Measurements from ENCODE around the gene SNX1.

SNX1 gene

GRCh38 chr15:64095795-64096667 is at the start of gene SNX1:
Gene SNX1, plus strand, starts transcription at chr15:64095982. Its CDS starts 32 bp downstream, at chr15:64096014.
- TF ChIP-seq BACH2 (CRISPR knock-in tag; IDR thresholded peaks at IDR 0.05; ENCODE audit: borderline replicate concordance) = no peak
- no peak for TF ChIP-seq CSDC2 (CRISPR knock-in tag; IDR thresholded peaks at IDR 0.05)
- no peak for TF ChIP-seq ZNF70 (CRISPR knock-in tag; IDR thresholded peaks at IDR 0.05)
- no peak for TF ChIP-seq ARNTL (CRISPR knock-in tag; IDR thresholded peaks at IDR 0.05; ENCODE audit: borderline replicate concordance, low read depth)
- no peak for TF ChIP-seq TSHZ2 (CRISPR knock-in tag; IDR thresholded peaks at IDR 0.05)
- TF ChIP-seq POU6F1 (CRISPR knock-in tag; IDR thresholded peaks at IDR 0.05; ENCODE audit: borderline replicate concordance, low read depth) = no peak
- TF ChIP-seq ESRRG (CRISPR knock-in tag; IDR thresholded peaks at IDR 0.05) = no peak
- TF ChIP-seq ZFP3 (CRISPR knock-in tag; IDR thresholded peaks at IDR 0.05) = no peak
- TF ChIP-seq ZNF565 (CRISPR knock-in tag; conservative IDR thresholded peaks at IDR 0.05; ENCODE audit: low read depth) = no peak
- TF ChIP-seq PATZ1 (CRISPR knock-in tag; IDR thresholded peaks at IDR 0.05; ENCODE audit: borderline replicate concordance) = no peak
- TF ChIP-seq PPARA (CRISPR knock-in tag; IDR thresholded peaks at IDR 0.05; ENCODE audit: borderline replicate concordance) = no peak
- no peak for TF ChIP-seq SNAI2 (CRISPR knock-in tag; IDR thresholded peaks at IDR 0.05)
- peak; percentile 64 for ATAC-seq

- ATAC-seq = peak; percentile 94
- TF ChIP-seq CSDC2 (CRISPR knock-in tag; IDR thresholded peaks at IDR 0.05) (no peak), ISL1 (CRISPR knock-in tag; IDR thresholded peaks at IDR 0.05) (no peak), ESRRG (CRISPR knock-in tag; IDR thresholded peaks at IDR 0.05) (no peak), TOX (CRISPR knock-in tag; IDR thresholded peaks at IDR 0.05; ENCODE audit: borderline replicate concordance) (no peak), ZC3H10 (CRISPR knock-in tag; IDR thresholded peaks at IDR 0.05) (no peak), CREB5 (CRISPR knock-in tag; IDR thresholded peaks at IDR 0.05; ENCODE audit: low read depth) (no peak)
These were observed 49.2 kb upstream of the SNX1 start, which contains the start of gene DAPK2 for GRCh38 chr15:64046421-64047153. Gene DAPK2, minus strand, starts transcription at chr15:64046485. Its CDS starts 6,224 bp downstream, at chr15:64040261.

GRCh38 chr15:64048781-64049460 is 46.9 kb upstream of the SNX1 start:
- ATAC-seq = no peak
- no peak for TF ChIP-seq GLIS3 (CRISPR knock-in tag; IDR thresholded peaks at IDR 0.05)
- TF ChIP-seq CSRNP3 (CRISPR knock-in tag; IDR thresholded peaks at IDR 0.05) = no peak
- TF ChIP-seq POU6F1 (CRISPR knock-in tag; IDR thresholded peaks at IDR 0.05; ENCODE audit: borderline replicate concordance, low read depth) = no peak
- TF ChIP-seq OSR1 (CRISPR knock-in tag; IDR thresholded peaks at IDR 0.05) = no peak
- TF ChIP-seq ZC3H10 (CRISPR knock-in tag; IDR thresholded peaks at IDR 0.05) = no peak
- TF ChIP-seq ISL1 (CRISPR knock-in tag; IDR thresholded peaks at IDR 0.05) = no peak
- TF ChIP-seq ARNTL (CRISPR knock-in tag; IDR thresholded peaks at IDR 0.05; ENCODE audit: borderline replicate concordance, low read depth) = no peak
- no peak for TF ChIP-seq ZFP3 (CRISPR knock-in tag; IDR thresholded peaks at IDR 0.05)
- TF ChIP-seq ZNF565 (CRISPR knock-in tag; conservative IDR thresholded peaks at IDR 0.05; ENCODE audit: low read depth) = no peak
- TF ChIP-seq RARB (CRISPR knock-in tag; IDR thresholded peaks at IDR 0.05) = no peak
- TF ChIP-seq TSHZ2 (CRISPR knock-in tag; IDR thresholded peaks at IDR 0.05) = no peak
- TF ChIP-seq SNAI2 (CRISPR knock-in tag; IDR thresholded peaks at IDR 0.05) = no peak

Data from SK-N-SH treated with all-trans-retinoic acid at 6 μM for 48 hours (cell line).